HepG2 (cell line): ENCODE data around the gene GPSM1. TPM values are rescaled to one million over a fixed set of nuclear protein-coding genes. Genes with fewer than 3 reads are reported as not detected.

ENCODE experiments used
- ATAC-seq: fragments of 200-7000 bp; cut with Tn5 transposase; 3 replicates; pipeline ENCODE4 v1.9.1; 2020; ENCODE audit warnings: mild to moderate bottlenecking, moderate library complexity
- BruUV-seq: library from RNA; stranded (reverse); fragments of 400-500 nt; replicated peaks from 2 replicates; lab custom pipeline; 2021; lab: Mats Ljungman, UMichigan
- CTCF ChIA-PET: fragments of 300-600 bp; formaldehyde crosslinking; extraction: SDS; loops from one replicate; lab custom pipeline; 2021; ENCODE audit warnings: low total read pairs, inconsistent platforms, low intra/inter-chr PET ratio; lab: Yijun Ruan, JAX
- POLR2A ChIA-PET: fragments of 350-600 bp; sonication (Branson Sonifier 250); formaldehyde crosslinking; loops from one replicate; lab custom pipeline; 2020; ENCODE audit warnings: antibody characterized with exemption, inconsistent platforms; lab: Yijun Ruan, JAX
- DNase-seq: peaks from one replicate; pipeline ENCODE4 v3.0.0-alpha.2; 2015; ENCODE audit warnings: low spot score
- FAIRE-seq: peaks from 3 replicates; lab custom pipeline; 2011; peaks lifted over from hg19 to GRCh38; lab: Jason Lieb, UNC
- H2AFZ ChIP-seq: one replicate; pipeline ENCODE4 v1.6.1; 2011; ENCODE audit warnings: low read length, inconsistent platforms
- H3K27ac ChIP-seq: fragments of 300-600 bp; 3 replicates; pipeline ENCODE4 v1.8.0; 2011; ENCODE audit warnings: mixed run types, mild to moderate bottlenecking, mixed read lengths, low read length, inconsistent platforms; ENCODE audit not compliant: insufficient read depth; ENCODE audit errors: extremely low read length
- H3K27me3 ChIP-seq, 2 experiments: fragments of 200-600 bp in 1 of 2; 2 replicates in 1 of 2; 3 replicates in 1 of 2; pipeline versions ENCODE4 v1.6.0 to v1.8.0; 2011; ENCODE audit warnings: low read length in 2 of 2, mild to moderate bottlenecking in 2 of 2, moderate library complexity in 2 of 2, inconsistent platforms in 1 of 2; ENCODE audit not compliant: insufficient read depth in 2 of 2, control insufficient read depth in 1 of 2
- H3K36me3 ChIP-seq, 2 experiments: fragments of 200-600 bp in 1 of 2; replicated peaks in 1 of 2; 2 replicates in 1 of 2; 3 replicates in 1 of 2; pipeline versions ENCODE4 v1.5.1 to v1.8.0; 2011; ENCODE audit warnings: low read length in 2 of 2, inconsistent platforms in 1 of 2; ENCODE audit not compliant: insufficient read depth in 2 of 2, control insufficient read depth in 1 of 2
- H3K4me1 ChIP-seq: 2 replicates; pipeline ENCODE4 v1.5.1; 2012; ENCODE audit warnings: low read length, inconsistent platforms; ENCODE audit not compliant: insufficient read depth
- H3K4me2 ChIP-seq: 2 replicates; pipeline ENCODE4 v1.6.0; 2011; ENCODE audit warnings: low read depth, low read length, inconsistent platforms
- H3K4me3 ChIP-seq, 3 experiments: fragments of 200-600 bp in 1 of 3; sonication (generic), shearing (Covaris generic) in 1 of 3; replicated peaks in 1 of 3; 2 replicates each; pipeline ENCODE4 v1.5.1; 2011 to 2016; ENCODE audit warnings: low read length in 3 of 3, inconsistent platforms in 2 of 3, low read depth in 2 of 3, mild to moderate bottlenecking in 2 of 3, control low read depth in 1 of 3, mixed read lengths in 1 of 3; ENCODE audit not compliant: insufficient read depth in 1 of 3
- H3K79me2 ChIP-seq: one replicate; pipeline ENCODE4 v1.6.1; 2011; ENCODE audit warnings: low read length, inconsistent platforms; ENCODE audit not compliant: insufficient read depth
- H3K9ac ChIP-seq: 2 replicates; pipeline ENCODE4 v1.6.0; 2011; ENCODE audit warnings: mild to moderate bottlenecking, low read depth, low read length, inconsistent platforms; ENCODE audit not compliant: insufficient read depth
- H3K9me3 ChIP-seq: 2 replicates; pipeline ENCODE4 v1.5.1; 2012; ENCODE audit warnings: mild to moderate bottlenecking, low read length
- H4K20me1 ChIP-seq: 2 replicates; pipeline ENCODE4 v1.6.0; 2011; ENCODE audit warnings: inconsistent platforms, mild to moderate bottlenecking, low read length, moderate library complexity; ENCODE audit not compliant: insufficient read depth
- ATF1 ChIP-seq: IDR thresholded peaks from 2 replicates; pipeline ENCODE4 v1.6.1; 2016; ENCODE audit warnings: mild to moderate bottlenecking, control low read depth
- ATF4 ChIP-seq, 2 experiments: fragments of 450-650 bp in 1 of 2; sonication (generic) in 1 of 2; formaldehyde crosslinking; IDR thresholded peaks; 2 replicates each; pipeline versions ENCODE4 v1.5.0 to v1.8.0; 2020 to 2022; ENCODE audit warnings: mild to moderate bottlenecking in 1 of 2, missing genetic modification reagents in 1 of 2
- HCFC1 ChIP-seq: fragments of 150-350 bp; IDR thresholded peaks from 2 replicates; pipeline ENCODE4 v1.6.1; 2014; ENCODE audit warnings: low read depth, low read length
- SNAPC2 ChIP-seq: sonication (generic); formaldehyde crosslinking; IDR thresholded peaks from 2 replicates; pipeline ENCODE4 v1.8.1; 2022; ENCODE audit warnings: mild to moderate bottlenecking, missing genetic modification reagents
- ZFP91 ChIP-seq: sonication (generic); formaldehyde crosslinking; IDR thresholded peaks from 2 replicates; pipeline ENCODE4 v1.9.0; 2022; ENCODE audit warnings: missing genetic modification reagents, mild to moderate bottlenecking, borderline replicate concordance
- ZNF670 ChIP-seq: sonication (generic); formaldehyde crosslinking; IDR thresholded peaks from 2 replicates; pipeline ENCODE4 v1.8.0; 2022; ENCODE audit warnings: mild to moderate bottlenecking, missing genetic modification reagents, borderline replicate concordance
- ZSCAN20 ChIP-seq: sonication (generic); formaldehyde crosslinking; IDR thresholded peaks from 2 replicates; pipeline ENCODE4 v1.4.0; 2020; ENCODE audit warnings: missing genetic modification reagents, mild to moderate bottlenecking, borderline replicate concordance
- WGBS: methylation state at CpG from one replicate; pipeline ENCODE4 v1.1.6; 2017; ENCODE audit warnings: low lambda C conversion rate; 5-methylcytosine and 5-hydroxymethylcytosine counted together
- in situ Hi-C: cut with HindIII; loops from 2 replicates; pipeline ENCODE4 v1.10.0; 2017; ENCODE audit warnings: low pct_unique_long_range_greater_than_20kb; ENCODE audit not compliant: extremely low pct_ligation_motif_present
- intact Hi-C: fragments of 100-400 bp; cut with micrococcal nuclease; formaldehyde crosslinking; loops from one replicate; pipeline ENCODE4 v1.10.0; 2022; ENCODE audit not compliant: unreplicated experiment
- polyA plus RNA-seq, 8 experiments: library from polyadenylated mRNA; depleted of rRNA in 3 of 8; stranded (reverse) in 7 of 8; unstranded in 1 of 8; fragments of >200 nt; fragmentation: Illumina TruSeq in 4 of 8; extraction: Trizol in 4 of 8; gene quantifications; 2 replicates each; pipeline versions ENCODE4 v1.2.1 to v1.2.3, GENCODE V29; 2011 to 2016; ENCODE audit warnings: low read depth in 4 of 8, missing spikeins in 1 of 8, mixed read lengths in 1 of 8; ENCODE audit not compliant: insufficient read depth in 1 of 8
- total RNA-seq, 5 experiments: library from RNA; depleted of rRNA; stranded (reverse); fragments of >200 nt; fragmentation: Illumina TruSeq; extraction: Trizol; gene quantifications; 2 replicates each; pipeline ENCODE4 v1.2.3, GENCODE V29; 2016; ENCODE audit warnings: low read depth in 1 of 5
- TF ChIP-seq, protein P1 (sequence below): sonication (generic); formaldehyde crosslinking; IDR thresholded peaks from 2 replicates; pipeline ENCODE4 v1.5.0; 2020; ENCODE audit warnings: mild to moderate bottlenecking, missing genetic modification reagents
- TF ChIP-seq, protein P2 (sequence below): sonication (generic); formaldehyde crosslinking; conservative IDR thresholded peaks from 2 replicates; pipeline ENCODE4 v1.4.0; 2020; ENCODE audit warnings: missing genetic modification reagents
- TF ChIP-seq, protein P3 (sequence below): sonication (generic); formaldehyde crosslinking; IDR thresholded peaks from 2 replicates; pipeline ENCODE4 v1.5.0; 2020; ENCODE audit warnings: missing genetic modification reagents

The GPSM1 gene
- total and polyA plus RNA-seq, 2 of the 13 experiments (the other 11 are each of a cell fraction or from before 2014, with no cell fraction given), result 1.0 to 2.4 TPM

GRCh38 chr9:136338511-136338910, 11.2 kb downstream of the GPSM1 start (continued):
- TF ChIP-seq ZFP91 (CRISPR knock-in tag) (no peak), ZNF670 (CRISPR knock-in tag) (no peak), ATF4 (CRISPR knock-in tag; IDR thresholded peaks at IDR 0.05) (no peak), ZSCAN20 (CRISPR knock-in tag) (no peak), SNAPC2 (no peak)

DNA sequence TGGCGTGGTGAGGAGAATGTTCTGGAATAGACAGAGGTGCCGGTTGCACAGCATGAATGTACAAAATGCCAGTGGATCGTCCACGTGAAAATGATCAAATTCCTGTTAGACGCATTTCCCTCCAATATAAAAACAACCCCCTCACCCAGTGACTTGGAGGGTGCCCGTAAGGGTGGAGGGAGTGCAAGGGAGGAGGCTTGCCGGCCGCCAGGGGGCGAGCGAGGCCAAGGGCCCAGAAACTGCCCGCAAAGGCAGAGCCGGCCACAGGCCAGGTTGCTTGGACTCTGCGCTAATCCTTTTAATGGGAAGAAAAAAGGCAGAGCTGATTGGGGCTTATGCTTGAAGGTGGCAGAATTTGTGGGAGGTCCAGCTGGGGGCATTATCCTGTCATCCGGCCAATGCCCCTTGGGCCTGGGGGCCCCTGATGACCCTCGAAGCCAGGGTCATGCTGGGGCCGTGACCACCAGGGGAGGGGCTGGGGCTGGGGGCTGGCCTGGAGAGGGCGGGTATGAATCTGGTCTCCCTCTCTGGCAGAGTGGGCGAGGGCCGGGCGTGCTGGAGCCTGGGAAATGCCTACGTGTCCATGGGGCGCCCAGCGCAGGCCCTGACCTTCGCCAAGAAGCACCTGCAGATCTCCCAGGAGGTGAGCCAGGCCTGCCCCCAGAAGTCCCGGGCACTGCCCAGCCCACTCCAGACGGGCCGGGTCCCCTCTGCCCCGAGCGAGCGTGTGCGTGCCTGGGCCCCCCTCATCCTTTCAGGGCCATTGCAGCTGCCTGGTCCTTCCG, 12.0 kb downstream of the GPSM1 start:
- CTCF ChIA-PET, result interaction anchor here (1.3 to 2.6 kb wide), 3 partner anchors 25 to 61 kb away, joined by 10 to 18 read pairs (median 12); partner anchors contain the start of genes CARD9, DNLZ and SNAPC4
- WGBS, result 15% methylated on average over 14 of the region's 32 CpGs
- in situ Hi-C loops (loop anchor here (25.0 kb wide), 1 partner anchor 298 kb away; no protein-coding TSS in a partner anchor), intact Hi-C loops (loop anchor here (1.0 to 5.0 kb wide), 2 partner anchors 33 to 61 kb away; partner anchors contain the start of genes CARD9 and SNAPC4)
- Histone ChIP-seq H3K4me2 (peak overlapping the region; percentile 48), H3K4me3 (no peak overlapping the region; a peak in 1 of 6 replicates), H4K20me1 (no peaks in the 10 kb centered on the region), H3K9ac (no peak overlapping the region), H3K36me3 (no peaks in the 10 kb centered on the region), H2AFZ (no peak overlapping the region), H3K9me3 (no peaks in the 10 kb centered on the region), H3K27ac (no peak overlapping the region), H3K79me2 (no peaks in the 10 kb centered on the region), H3K4me1 (peaks cover 42% of the 10 kb centered on the region), H3K27me3 (peaks cover 4 to 20% of the 10 kb centered on the region in 2 experiments; a peak in 3 of 5 replicates)
- peak; percentile 62 for DNase-seq
- peak; percentile 78 for ATAC-seq
- POLR2A ChIA-PET, result interaction anchor here (1.3 to 2.3 kb wide), 2 partner anchors 24 kb away, joined by 3 to 8 read pairs; partner anchors contain the start of gene DNLZ
- FAIRE-seq, result peak; percentile 70
- no TSS peak for BruUV-seq
- TF ChIP-seq HCFC1 (no peak), ATF1 (CRISPR knock-in tag) (no peak)
- TF ChIP-seq, protein P1, sequence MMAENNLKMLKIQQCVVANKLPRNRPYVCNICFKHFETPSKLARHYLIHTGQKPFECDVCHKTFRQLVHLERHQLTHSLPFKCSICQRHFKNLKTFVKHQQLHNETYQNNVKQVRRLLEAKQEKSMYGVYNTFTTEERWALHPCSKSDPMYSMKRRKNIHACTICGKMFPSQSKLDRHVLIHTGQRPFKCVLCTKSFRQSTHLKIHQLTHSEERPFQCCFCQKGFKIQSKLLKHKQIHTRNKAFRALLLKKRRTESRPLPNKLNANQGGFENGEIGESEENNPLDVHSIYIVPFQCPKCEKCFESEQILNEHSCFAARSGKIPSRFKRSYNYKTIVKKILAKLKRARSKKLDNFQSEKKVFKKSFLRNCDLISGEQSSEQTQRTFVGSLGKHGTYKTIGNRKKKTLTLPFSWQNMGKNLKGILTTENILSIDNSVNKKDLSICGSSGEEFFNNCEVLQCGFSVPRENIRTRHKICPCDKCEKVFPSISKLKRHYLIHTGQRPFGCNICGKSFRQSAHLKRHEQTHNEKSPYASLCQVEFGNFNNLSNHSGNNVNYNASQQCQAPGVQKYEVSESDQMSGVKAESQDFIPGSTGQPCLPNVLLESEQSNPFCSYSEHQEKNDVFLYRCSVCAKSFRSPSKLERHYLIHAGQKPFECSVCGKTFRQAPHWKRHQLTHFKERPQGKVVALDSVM (CRISPR knock-in tag), result no peak
- TF ChIP-seq, protein P2, sequence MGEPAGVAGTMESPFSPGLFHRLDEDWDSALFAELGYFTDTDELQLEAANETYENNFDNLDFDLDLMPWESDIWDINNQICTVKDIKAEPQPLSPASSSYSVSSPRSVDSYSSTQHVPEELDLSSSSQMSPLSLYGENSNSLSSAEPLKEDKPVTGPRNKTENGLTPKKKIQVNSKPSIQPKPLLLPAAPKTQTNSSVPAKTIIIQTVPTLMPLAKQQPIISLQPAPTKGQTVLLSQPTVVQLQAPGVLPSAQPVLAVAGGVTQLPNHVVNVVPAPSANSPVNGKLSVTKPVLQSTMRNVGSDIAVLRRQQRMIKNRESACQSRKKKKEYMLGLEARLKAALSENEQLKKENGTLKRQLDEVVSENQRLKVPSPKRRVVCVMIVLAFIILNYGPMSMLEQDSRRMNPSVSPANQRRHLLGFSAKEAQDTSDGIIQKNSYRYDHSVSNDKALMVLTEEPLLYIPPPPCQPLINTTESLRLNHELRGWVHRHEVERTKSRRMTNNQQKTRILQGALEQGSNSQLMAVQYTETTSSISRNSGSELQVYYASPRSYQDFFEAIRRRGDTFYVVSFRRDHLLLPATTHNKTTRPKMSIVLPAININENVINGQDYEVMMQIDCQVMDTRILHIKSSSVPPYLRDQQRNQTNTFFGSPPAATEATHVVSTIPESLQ (CRISPR knock-in tag), result no peak
- TF ChIP-seq, protein P3, sequence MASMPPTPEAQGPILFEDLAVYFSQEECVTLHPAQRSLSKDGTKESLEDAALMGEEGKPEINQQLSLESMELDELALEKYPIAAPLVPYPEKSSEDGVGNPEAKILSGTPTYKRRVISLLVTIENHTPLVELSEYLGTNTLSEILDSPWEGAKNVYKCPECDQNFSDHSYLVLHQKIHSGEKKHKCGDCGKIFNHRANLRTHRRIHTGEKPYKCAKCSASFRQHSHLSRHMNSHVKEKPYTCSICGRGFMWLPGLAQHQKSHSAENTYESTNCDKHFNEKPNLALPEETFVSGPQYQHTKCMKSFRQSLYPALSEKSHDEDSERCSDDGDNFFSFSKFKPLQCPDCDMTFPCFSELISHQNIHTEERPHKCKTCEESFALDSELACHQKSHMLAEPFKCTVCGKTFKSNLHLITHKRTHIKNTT (CRISPR knock-in tag), result no peak
